WTC11 (cell line): Measurements from ENCODE around the gene ALOXE3.

Source experiments
- MYBL2 ChIP-seq: sonication (generic); formaldehyde crosslinking; IDR thresholded peaks from 2 replicates; pipeline ENCODE4 v1.8.1; 2023; ENCODE audit warnings: mild to moderate bottlenecking, moderate library complexity, missing genetic modification reagents
- ZNF263 ChIP-seq: sonication (generic); formaldehyde crosslinking; IDR thresholded peaks from 2 replicates; pipeline ENCODE4 v1.8.1; 2022; ENCODE audit warnings: low read depth, mild to moderate bottlenecking, moderate library complexity, missing genetic modification reagents
- TF ChIP-seq, protein P1 (sequence below): fragments of 200-600 bp; IDR thresholded peaks from 2 replicates; pipeline ENCODE4 v1.8.0; 2022; ENCODE audit warnings: antibody characterized with exemption
- TF ChIP-seq, protein P2 (sequence below): sonication (generic); formaldehyde crosslinking; IDR thresholded peaks from 2 replicates; pipeline ENCODE4 v1.8.0; 2023; ENCODE audit warnings: missing genetic modification reagents, mild to moderate bottlenecking, borderline replicate concordance

DNA sequence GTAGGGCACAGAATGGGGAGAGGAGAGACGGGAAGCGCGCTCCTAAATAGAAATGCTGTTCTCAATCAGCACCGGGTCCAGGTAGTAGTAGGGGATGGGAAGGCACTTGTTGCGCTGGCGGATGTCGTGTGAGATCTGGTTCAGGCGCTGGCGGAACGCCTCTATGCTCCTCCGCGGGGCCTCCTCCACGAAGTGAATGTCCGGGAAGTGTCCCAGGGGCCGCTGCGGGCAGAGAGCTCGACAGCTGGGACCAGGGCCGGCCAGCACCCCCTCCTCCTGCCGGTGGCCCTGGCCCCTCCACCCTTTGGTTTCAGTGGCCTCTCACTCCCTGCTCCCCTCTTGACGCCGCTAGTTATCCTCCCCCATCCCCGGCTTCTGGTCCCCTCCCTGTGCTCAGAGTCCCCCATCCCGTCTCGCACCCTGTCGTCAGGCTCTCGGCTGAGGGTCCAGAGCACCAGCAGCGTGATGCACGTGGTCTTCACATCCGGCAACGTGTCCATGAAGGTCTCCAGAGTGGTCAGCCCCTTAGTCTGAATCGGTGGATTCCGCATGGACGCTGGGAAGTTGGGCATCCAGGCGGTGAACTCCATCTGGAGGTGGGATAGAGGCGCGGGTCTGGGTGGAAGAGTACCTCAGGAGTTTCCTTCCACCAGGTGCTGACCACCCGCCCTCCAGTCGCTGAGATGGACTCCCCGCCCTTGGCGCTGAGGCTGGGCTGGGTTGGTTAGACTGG is 45.4 kb downstream of the ALOXE3 start:
- TF ChIP-seq, protein P1, sequence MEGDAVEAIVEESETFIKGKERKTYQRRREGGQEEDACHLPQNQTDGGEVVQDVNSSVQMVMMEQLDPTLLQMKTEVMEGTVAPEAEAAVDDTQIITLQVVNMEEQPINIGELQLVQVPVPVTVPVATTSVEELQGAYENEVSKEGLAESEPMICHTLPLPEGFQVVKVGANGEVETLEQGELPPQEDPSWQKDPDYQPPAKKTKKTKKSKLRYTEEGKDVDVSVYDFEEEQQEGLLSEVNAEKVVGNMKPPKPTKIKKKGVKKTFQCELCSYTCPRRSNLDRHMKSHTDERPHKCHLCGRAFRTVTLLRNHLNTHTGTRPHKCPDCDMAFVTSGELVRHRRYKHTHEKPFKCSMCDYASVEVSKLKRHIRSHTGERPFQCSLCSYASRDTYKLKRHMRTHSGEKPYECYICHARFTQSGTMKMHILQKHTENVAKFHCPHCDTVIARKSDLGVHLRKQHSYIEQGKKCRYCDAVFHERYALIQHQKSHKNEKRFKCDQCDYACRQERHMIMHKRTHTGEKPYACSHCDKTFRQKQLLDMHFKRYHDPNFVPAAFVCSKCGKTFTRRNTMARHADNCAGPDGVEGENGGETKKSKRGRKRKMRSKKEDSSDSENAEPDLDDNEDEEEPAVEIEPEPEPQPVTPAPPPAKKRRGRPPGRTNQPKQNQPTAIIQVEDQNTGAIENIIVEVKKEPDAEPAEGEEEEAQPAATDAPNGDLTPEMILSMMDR: no peak
- TF ChIP-seq MYBL2 (CRISPR knock-in tag) (no peak), ZNF263 (CRISPR knock-in tag) (no peak)
- TF ChIP-seq, protein P2, sequence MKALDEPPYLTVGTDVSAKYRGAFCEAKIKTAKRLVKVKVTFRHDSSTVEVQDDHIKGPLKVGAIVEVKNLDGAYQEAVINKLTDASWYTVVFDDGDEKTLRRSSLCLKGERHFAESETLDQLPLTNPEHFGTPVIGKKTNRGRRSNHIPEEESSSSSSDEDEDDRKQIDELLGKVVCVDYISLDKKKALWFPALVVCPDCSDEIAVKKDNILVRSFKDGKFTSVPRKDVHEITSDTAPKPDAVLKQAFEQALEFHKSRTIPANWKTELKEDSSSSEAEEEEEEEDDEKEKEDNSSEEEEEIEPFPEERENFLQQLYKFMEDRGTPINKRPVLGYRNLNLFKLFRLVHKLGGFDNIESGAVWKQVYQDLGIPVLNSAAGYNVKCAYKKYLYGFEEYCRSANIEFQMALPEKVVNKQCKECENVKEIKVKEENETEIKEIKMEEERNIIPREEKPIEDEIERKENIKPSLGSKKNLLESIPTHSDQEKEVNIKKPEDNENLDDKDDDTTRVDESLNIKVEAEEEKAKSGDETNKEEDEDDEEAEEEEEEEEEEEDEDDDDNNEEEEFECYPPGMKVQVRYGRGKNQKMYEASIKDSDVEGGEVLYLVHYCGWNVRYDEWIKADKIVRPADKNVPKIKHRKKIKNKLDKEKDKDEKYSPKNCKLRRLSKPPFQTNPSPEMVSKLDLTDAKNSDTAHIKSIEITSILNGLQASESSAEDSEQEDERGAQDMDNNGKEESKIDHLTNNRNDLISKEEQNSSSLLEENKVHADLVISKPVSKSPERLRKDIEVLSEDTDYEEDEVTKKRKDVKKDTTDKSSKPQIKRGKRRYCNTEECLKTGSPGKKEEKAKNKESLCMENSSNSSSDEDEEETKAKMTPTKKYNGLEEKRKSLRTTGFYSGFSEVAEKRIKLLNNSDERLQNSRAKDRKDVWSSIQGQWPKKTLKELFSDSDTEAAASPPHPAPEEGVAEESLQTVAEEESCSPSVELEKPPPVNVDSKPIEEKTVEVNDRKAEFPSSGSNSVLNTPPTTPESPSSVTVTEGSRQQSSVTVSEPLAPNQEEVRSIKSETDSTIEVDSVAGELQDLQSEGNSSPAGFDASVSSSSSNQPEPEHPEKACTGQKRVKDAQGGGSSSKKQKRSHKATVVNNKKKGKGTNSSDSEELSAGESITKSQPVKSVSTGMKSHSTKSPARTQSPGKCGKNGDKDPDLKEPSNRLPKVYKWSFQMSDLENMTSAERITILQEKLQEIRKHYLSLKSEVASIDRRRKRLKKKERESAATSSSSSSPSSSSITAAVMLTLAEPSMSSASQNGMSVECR (CRISPR knock-in tag): no peak; the same call in 1 of the 2 replicates
